HG02852 (cell line): ENCODE measurements around the gene N4BP2L1.

Experiments
- ATAC-seq: cut with Tn5 transposase; IDR thresholded peaks from one replicate; pipeline ENCODE4 v1.9.1; 2021; ENCODE audit warnings: mild to moderate bottlenecking, moderate library complexity; ENCODE audit not compliant: unreplicated experiment

N4BP2L1 gene

DNA sequence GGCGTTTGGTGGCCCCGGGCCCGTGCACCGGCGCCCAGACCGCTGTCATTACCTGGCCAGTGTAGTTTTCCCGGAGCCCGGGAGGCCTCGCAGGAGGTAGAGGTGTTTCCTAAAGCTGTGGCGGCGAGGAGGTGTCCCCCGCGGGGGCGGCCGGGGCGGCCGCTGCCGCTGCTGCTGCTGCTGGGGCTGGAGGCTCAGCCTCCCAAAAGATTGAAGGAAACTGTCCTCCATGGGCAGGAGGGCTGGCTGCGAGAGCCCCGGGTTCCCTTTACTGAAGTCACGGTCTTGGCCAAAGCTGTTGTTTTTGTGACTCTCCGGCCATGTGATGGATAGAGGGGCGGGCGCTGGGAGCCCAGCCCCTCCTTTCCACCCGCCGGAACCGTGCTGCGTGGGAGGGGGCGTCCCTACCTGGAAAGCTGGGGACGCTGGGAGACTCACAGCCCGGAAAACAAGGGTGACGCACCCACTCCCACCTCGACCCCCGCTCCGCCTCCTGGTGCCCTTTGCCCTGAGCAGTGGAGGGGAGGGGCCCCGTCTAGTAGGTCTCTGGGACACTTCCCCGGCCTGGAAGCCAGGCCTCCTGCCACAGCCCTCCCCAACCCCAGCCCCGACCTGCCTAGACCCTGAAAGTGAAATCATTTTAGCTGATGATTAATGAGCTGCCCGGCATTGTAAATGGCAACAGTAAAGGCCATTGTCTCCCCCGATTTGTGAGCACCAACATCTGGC lies at the start of gene N4BP2L1:
TSS of gene N4BP2L1 (minus strand) at position 279 of the 729 bp plus-strand sequence. CDS start at position 231, 48 bp downstream.
- peak; percentile 69 for ATAC-seq

DNA sequence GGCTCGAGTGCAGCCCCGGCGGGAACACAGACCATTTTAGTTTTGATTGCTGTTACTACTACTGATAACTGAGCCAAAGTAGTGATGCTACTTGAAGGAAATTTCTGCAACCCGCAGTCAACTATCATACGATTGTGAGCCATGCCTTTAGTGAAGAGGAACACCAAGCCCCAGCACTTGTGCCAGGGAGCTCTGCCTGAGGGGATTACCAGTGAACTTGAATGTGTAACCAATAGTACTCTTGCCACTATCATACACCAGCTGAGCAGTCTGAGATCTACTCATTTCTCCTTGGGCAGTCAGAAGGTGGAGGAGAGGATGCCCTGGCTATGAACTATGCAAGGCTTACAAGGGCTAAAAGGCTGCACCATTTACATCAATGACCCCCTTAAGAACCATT lies 49.0 kb upstream of the N4BP2L1 start:
- no peak for ATAC-seq

DNA sequence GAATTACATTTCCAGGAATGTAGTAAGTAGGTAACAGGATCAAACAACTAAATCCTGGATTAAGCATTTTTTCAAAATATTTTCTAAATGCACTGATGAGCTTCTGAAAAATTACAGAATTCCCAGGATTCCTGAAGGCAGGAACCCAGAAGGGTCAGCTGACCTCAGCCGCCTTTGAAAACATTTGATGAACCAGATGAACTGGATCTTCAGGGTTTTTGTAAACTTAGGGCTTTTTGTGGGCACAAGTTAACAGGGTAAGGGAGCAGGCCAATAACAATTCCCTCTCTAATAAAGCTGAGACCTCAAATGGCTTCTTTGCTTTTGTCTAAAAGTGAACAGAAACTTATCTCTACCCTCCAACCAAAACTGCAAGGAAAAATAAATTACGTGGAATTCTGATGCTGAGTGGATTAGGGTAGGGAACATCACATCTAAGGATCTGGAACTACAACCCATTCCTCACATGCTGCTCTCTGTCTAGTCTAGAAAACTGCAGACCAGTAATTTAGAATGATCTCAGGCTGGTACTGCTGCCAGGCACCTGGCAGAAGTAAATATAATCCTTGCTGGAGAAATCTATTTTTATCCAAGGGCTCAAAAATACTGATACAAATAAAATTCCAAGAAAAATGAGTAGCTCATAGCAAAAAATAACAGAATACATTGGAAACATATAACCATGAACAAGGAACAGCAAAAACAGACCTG lies 48.2 kb upstream of the N4BP2L1 start:
- no peak for ATAC-seq

DNA sequence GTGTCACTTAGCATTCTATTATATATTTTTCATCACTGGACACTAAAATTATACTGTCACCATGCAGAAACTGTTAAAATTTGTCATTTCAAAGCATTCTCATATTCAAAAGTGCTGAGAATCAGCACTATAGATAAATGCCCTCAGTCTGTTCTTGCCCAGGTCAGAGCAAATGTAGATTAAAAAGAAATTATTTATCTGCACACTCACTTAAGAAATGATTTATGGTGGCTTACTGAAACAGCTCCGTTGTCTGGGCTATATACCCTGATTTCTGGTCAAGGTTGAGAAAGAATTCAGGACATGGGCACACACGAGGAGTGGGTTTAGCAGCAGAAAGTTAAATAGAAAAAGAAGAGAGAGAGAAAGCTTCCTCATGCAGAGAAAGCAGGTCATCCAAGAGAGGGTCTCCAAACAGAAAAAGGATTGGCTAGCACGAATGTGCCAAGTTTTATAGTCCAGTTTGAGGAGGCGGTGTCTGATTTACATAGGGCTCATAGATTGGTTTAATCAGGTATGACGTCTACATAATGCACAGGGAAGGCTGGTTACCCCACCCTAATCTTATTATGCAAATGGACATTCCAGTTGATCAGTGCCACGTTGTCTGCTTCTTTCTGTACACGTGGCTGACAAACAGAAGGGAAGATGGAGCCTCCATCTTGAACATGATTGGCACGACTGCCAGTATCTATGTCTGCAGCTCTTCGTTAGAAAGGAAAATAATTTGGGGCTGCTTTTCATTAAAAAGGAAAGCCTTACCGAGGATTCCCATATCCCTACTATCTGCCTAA lies 47.3 kb upstream of the N4BP2L1 start:
- ATAC-seq = no peak

DNA sequence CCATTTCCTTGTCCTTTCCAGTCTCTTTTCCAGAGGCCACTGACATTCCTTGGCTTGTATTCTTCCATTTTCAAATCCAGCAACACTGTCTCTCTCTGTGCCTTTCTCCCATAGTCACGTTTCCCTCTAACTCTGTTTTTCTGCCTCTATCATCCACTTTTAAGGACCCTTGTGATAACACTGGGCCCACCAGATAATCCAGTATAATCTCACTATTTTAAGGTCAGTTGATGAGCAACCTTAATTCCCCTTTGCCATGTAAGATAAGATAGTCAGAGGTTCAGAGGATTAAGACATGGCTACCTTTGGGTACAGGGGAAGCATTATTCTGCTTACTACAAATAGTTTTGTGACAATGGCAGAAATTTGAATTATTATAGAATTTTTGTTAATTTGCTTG lies 45.7 kb upstream of the N4BP2L1 start:
- no peak for ATAC-seq

DNA sequence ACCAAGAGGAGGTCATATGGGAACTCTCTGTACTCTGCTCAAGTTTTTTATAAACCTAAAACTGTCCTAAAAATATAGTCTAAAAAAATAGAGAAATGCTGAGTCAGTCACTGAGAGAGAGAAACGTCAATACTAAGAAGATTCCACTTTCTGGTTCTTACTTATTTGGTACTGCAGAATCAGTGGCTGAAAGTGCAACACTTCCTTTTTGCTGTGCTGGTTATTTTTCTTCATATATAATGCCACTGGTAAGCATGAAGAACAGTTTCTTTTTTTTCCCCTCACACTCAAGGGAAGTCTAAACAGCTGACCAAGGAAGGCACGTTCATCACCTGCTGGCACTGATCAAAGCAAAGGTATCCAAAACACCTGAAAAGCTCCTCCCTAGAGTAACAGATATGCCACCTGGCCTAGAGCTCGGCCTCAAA lies 44.3 kb upstream of the N4BP2L1 start:
- ATAC-seq = peak; percentile 84

DNA sequence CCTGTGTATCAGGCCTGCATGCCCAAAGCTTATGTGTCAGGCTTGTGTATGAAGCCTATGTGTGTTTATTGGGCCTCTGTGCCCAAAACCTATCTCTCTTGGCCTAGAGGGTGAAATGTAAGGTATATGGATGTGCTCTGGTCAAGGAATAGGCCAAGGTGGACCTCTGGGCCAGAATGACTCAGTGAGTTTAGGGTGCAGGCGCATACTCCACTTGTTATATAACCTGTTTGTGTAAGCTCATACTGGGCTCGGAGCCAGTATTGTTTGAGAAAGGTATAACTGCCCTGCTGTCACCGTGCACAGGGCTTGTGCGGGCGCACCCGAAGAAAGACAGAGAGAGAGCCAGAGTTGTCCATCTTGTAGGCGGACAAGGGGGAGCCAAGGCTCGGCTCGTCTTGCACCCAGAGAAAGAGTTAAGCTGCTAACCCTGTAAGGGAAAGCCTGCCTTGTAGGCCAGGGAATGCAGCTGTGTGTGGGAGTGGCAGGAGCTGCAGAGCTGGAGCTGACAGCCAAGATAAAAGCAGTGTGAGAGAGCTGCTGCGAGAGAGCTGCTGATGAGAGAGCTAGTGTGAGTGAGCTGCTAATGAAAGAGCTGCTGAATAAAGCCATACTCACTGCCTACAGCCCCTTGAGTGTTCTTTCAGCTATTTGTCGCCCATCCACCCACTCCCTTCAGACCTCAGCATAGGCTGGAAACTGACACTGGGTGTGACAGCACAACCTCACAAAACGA lies 43.4 kb upstream of the N4BP2L1 start:
- ATAC-seq = no peak

DNA sequence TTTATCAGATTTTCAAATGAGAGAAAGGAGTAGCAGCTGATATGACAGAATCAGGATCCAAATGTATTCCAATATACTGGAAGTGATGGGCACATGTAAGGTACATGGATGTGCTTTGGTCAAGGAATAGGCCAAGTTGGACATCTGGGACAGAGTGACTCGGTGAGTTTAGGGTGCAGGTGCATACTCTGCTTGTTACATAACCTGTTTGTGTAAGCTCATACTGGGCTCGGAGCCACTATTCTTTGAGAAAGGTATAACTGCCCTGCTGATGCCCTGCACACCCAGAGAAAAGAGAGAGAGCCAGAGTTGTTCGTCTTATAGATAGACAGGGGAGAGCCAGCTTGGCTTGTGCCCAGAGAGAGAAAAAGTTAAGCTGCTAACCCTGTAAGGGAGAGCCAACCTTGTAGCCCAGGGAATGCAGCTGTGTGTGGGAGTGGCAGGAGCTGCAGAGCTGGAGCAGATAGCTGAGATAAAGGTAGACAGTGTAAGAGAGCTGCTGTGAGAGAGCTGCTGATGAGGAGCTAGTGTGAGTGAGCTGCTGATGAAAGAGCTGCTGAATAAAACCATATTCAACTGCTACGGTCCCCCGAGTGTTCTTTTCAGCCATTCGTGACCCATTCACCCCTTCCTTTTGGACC lies 40.7 kb upstream of the N4BP2L1 start:
- ATAC-seq = no peak

DNA sequence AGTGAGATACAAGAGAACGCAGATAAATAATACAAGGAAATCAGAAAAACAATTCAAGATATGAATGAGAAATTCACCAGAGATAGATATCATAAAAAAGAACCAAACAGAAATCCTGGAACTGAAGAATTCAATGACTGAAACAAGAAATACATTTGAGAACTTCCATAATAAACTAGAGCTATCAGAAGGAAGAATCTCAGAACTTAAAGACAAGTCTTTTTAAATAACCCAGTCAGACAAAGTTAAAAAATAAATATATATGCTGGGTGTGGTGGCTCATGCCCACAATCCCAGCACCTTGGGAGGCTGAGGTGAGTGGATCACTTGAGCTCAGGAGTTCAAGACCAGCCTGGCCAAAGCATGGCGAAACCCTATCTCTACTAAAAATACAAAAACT lies 28.7 kb upstream of the N4BP2L1 start:
- no peak for ATAC-seq

DNA sequence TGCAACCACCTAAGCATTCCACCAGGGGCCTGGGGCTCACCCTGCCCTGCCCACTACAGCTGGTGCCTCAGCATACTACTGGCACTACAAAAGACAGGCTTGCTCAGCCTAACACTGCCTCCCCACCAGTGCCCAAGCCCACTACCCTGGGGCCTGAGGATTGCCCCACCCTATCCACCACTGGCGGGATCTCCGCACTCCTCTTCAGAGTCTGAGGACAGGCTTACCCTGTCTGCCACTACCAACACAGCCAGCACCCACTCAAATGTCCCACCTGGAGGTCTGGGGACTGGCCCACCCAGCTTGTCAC lies 27.6 kb upstream of the N4BP2L1 start:
- ATAC-seq = no peak

DNA sequence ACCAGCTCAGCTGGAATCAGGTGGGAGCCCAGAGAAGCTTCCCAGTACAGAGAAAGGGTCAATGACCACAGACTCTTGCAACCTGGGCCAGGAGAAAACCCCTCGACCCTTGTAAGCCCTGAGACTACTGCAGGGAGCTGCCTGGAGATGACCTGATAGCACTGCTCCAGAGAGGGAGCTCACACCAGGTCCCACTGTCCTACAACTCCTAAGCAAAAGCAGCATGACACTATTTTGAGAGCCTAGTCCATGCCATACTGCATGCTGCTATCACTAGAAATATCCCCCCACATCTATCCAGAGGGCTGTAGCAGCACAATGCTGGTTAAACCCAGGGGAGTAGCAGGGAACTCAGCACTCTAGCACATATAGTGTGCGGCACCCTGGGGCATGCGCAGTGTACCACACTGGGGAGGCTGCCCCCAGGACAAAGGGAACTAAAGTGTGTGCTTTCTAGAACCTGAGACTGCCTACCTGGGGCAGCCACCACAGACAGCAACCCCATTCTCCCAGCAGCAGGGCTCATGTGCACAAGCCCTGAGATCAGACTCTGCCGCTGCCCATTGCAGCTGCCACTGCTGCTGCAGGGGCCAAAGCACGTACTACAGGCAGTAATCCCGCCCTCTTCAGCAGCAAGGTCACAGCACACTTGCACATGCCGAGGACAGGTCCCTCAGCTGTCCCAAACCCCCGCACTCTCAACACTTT lies 27.1 kb upstream of the N4BP2L1 start:
- no peak for ATAC-seq

DNA sequence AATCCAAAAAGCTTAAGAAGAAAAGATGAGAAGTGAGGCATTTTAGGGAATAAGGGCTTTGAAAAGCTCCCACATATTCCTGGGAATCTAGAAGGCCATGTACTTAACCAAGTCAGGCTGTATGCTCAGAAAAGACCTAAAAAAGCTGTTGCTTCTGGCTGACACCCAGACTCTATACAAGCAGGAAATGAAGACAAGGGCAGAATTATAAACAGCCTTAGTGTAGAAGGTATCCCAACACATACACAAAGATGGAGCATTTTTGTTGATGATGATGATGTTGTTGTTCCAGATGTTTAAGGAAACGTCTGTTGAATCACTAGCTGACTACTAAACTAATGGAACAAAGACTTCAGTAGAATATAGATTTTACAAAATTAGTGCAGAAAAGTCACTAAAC lies 26.1 kb upstream of the N4BP2L1 start:
- ATAC-seq = no peak

DNA sequence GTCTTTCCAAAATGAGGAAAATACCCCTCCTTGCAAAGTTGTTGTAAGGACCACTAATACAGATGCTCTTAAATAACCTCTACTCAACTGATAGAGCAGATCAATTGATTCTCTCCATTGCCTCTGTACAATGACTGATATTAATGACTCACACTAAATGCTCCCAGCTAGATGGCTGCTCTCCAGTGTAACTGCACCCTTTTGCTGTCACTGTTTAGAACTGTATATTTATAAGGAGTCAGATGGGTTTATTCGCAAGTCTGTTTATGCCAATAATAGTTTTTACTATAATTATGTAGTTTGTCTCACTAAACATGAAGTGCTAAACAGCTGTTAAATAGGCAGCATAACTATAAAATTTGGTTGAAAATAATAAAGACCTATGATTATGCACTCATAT lies 21.0 kb upstream of the N4BP2L1 start:
- ATAC-seq = no peak

DNA sequence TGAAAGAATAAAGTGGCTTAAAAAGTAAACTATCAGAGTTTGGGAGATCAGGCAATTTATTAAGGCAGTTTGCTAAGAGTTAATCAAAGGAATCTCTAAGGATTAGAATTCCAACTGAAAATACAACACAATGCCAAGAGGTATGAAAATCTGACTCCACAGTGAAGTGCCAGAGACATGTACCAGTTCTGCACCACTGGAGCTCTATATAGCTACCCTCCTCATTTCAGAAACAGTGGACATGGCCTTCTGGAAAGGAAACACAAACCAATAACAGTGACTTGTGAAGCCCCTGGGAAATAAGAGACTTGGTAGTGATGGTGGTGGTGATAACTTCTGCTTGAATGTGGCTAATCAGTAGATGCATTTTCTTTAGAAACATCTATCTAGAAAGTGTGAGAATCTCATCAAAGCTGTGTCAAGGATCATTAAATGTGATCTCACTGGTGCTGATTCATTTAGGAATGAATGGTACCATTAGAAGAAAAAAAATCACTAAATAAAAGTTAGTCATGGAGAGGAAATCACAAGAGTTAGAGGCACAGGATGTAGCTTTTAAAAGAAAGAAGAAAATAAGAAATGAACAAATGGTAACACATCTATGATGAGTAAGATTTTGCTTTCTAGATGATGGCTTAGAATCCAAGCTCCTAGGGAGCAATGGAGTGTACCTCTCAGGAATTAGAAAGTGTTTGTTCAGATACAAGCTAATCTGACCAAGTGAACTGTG lies 20.1 kb upstream of the N4BP2L1 start:
- ATAC-seq = no peak

DNA sequence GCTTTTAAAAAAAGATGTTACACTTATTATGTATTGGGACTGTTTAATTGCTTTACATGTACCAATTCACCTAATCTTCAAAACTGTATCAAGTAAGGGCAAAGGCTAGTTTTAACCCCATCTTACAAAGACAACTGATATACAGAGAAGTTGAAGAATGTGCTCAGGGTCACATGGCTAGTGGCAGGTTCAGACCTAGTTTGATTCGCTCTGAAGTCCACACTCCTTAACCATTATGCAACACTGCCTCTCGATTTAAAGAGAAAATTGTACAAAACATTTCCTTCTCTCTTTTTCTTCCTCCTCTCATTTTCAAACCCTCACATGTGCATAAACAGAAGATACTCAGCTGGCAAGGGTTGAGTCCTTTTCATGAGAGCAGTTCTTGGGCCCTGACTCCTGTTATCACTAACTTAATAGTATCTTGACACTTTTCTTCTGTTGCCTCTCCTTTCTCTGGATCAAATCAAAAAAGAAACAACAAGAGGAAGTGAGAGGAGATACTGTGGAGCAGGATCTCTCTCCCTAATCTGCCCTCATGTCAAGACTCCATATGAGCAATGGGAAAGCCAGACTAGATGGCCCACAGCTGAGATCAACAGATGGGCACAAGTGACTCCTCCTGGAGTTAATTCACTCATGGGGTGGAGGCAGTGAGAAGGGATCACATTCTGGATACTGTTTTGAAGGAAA lies 19.0 kb upstream of the N4BP2L1 start:
- no peak for ATAC-seq

DNA sequence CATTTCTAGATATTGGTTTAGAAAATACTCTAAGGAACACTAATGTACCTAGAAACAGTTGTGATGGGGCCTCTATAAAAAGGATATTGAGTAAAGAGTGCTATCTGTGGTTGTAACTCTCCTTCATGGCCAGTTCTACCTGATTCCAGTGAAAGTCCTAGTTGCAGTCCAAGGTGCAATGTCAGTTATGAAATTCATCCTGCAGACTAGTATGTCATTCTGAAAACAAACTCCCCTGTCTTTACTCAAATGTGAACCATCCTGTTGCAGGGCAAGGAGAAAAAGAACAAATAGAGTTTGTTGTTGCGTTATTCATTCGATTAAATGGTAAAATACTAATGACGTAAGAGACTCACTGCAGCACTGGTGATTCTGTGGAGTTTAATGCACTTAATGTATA lies 18.3 kb upstream of the N4BP2L1 start:
- ATAC-seq = no peak

DNA sequence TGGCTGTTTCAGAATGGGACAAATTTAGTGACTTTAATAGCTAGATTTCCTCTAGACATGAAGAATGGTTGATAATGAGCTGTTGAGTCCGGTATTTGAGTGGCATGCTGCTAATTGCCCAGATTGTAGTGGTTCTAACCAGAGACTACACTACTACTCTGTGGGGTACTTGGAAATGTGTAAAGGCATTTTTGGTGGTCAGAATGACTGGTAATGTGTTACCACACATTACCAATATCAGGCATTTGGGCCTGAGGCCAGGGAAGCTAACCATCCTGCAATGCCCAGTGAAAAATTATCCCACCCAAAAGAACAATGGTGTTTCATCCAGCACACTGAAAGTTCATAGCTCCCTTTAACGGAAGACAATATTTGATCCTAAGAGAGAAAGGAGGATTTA lies 17.5 kb upstream of the N4BP2L1 start:
- ATAC-seq = no peak

DNA sequence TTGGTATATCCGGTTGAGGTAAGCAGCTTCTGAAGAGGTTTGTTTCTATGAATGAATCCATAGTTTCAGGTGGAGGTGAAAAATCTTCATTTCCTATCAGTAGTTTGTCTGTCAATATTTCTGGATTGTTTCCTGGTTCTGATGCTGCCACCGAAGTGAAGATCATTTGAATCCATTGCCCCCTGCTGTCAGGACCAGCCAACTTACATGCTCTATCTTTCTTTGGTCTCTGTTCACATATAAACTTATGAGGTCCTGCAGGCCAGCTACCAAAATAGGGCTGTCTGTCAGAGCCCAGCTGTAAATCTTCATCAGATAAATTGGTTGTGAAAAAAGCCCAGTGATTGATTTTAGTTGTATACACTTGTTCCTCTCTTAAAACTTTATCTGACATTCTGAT lies 15.2 kb upstream of the N4BP2L1 start:
- no peak for ATAC-seq

DNA sequence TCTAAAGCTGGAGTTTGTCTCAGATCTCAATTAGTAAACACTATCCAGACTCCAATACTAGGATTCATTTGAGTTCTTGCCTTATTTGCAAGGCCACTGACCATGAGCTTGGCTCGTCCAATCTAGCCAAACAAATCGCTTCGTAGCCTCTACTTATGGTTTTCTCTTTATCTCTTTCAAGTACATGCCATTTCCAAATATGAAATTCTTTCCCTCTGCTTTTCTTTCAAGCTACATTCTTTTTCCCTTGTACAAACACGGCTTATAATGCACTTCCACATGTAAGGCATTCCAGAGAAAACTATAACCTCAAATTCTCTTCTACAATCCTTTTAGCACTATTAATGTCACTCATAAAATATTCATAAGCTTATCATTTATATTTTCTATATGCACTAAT lies 10.9 kb upstream of the N4BP2L1 start:
- no peak for ATAC-seq
